ENCODE measurements around the gene KDM5B. TPM values are rescaled to one million over a fixed set of nuclear protein-coding genes. Genes with fewer than 3 reads are reported as not detected.

The KDM5B gene
- total and polyA plus RNA-seq, 12 donors: 11.7 to 75.1 (median 41.4) TPM

DNA sequence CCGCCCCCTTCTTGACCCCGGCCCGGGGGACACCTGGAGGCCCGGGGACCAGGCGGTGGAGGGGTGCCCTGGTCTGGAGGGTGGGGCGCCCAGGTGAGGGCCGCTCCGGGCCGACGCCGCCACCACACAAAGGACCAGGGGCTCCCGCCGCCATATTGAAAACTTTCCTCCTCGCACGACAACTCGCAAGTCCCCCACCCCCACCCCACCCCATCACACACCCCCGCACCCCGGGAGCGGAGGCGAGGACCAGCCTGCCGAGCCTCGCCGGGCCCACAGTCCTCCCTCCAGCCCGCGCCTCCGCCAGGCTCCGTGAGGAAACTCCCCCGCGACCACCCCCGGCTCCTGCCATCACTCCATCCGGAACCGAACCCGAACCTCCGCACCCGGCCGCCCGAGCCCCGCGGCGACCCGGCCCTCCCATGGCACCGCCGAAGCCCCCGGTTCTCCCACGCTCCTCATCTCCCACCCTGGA is 733 bp downstream of the KDM5B start:
- peak overlapping the region in 4 of 5 donors; percentile 66 to 89 (median 81) for H3K27ac ChIP-seq
- no peaks in the 10 kb centered on the region for H3K9me3 ChIP-seq (replicated peaks in 1 of 3)
- intact Hi-C loops (cut with DNase I): no loop called here
- WGBS, 4 donors: 0% methylated on average over 3 to 45 of the region's 45 CpGs; no CpG with 5 or more reads in 1 of the 4 donors
- TF ChIP-seq, protein P1, sequence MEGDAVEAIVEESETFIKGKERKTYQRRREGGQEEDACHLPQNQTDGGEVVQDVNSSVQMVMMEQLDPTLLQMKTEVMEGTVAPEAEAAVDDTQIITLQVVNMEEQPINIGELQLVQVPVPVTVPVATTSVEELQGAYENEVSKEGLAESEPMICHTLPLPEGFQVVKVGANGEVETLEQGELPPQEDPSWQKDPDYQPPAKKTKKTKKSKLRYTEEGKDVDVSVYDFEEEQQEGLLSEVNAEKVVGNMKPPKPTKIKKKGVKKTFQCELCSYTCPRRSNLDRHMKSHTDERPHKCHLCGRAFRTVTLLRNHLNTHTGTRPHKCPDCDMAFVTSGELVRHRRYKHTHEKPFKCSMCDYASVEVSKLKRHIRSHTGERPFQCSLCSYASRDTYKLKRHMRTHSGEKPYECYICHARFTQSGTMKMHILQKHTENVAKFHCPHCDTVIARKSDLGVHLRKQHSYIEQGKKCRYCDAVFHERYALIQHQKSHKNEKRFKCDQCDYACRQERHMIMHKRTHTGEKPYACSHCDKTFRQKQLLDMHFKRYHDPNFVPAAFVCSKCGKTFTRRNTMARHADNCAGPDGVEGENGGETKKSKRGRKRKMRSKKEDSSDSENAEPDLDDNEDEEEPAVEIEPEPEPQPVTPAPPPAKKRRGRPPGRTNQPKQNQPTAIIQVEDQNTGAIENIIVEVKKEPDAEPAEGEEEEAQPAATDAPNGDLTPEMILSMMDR (IDR thresholded peaks at IDR 0.05): no peak
- no peak for TF ChIP-seq POLR2A (IDR thresholded peaks at IDR 0.05)
- H3K4me3 ChIP-seq: peak overlapping the region; percentile 71 to 90 (median 80)
- peaks cover 26 to 43% of the 10 kb centered on the region in 2 donors for H3K4me1 ChIP-seq (replicated peaks in 1 of 2)
- DNase-seq: peak in 4 of 7 donors; percentile 23 to 47 (median 27)
- no peaks in the 10 kb centered on the region for H3K36me3 ChIP-seq (replicated peaks in 1 of 2)
- no peaks in the 10 kb centered on the region for H3K27me3 ChIP-seq

DNA sequence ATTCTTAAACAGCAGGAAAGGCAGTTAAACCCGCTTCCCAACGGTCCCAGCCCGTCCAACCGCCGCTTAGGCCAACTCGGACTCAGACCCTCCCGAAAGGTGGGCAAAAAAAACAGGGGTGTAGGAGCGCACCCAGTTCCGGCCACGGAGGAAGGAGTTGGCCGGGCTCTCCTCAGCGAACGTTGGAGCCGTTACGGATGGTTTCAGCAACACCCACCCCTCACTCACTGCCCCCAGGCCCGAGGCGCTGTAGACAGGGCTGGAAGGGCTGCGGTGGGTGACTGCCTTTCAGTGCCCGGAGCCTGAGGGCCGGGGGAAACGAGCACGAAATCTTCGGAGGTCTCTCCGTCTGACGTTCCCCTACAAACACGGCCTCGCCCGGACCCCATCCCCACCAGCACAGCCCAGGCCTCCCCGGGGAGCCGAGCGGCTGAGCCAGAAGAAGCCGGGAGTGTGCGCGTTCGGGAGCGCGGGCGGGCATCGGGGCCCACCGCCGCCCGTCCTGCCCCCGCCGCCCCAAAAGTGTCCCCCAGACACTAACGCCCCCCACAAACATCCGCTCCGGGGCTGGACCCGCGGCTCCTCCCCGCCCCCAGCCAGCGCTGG is 1.3 kb downstream of the KDM5B start:
- DNase-seq: peak in 3 of 7 donors; percentile 11 to 30 (median 26)
- H3K27ac ChIP-seq: peak overlapping the region; percentile 6 to 89 (median 78)
- intact Hi-C loops (cut with DNase I): no loop called here
- H3K4me1 ChIP-seq (replicated peaks in 1 of 2): peaks cover 26 to 43% of the 10 kb centered on the region in 2 donors
- WGBS, 4 donors: 0 to 1% (median 0%) methylated on average over 22 to 51 of the region's 51 CpGs
- TF ChIP-seq POLR2A (IDR thresholded peaks at IDR 0.05): peak in 1 of 2 donors; percentile 8
- TF ChIP-seq, protein P1 (IDR thresholded peaks at IDR 0.05): no peak
- no peaks in the 10 kb centered on the region for H3K9me3 ChIP-seq (replicated peaks in 1 of 3)
- H3K27me3 ChIP-seq: no peaks in the 10 kb centered on the region
- no peaks in the 10 kb centered on the region for H3K36me3 ChIP-seq (replicated peaks in 1 of 2)
- H3K4me3 ChIP-seq: peak overlapping the region; percentile 15 to 90 (median 67)

DNA sequence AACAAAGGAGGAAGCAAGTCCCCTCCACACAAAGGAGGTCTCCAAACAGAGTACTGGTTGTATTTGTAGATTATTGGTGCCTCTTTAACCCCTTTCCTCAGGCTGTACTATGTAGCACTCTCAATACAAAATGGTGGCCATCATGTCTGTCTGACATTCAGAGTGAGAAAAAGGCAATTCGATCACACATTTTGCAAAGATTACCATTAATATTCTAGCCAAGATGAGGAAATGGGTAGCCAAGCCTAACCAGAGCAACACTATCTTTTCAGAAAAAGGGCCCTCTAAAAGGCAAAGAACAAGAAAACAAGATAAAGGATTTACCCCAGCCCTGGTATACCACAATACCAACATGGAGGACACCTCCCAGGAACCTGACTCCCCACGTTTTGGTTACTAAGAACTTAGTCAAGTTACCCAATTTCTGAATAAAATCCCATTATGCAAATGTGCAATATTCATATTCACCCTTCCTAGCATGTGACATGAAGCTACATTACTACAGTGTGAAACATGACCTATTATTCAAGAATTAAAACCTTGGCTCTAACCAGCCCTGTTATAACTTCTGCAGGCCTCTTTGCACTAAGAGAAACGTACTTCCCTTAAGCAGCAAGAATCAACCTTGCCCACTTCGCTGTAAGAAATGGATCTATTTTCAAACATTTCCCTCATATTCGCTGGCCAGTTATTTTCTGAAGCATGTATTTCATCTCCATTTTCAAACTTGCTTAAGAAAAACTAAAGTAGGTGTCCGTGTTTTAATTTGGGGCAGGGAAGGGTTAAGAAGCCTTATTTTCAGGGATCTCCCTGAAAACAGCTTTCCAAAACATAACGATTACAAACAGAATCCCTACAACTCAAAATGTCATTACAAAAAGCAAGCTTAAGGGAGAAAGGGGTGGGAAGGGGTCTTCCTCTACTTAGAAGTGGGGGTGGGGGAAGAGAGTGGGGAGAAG is 2.1 kb downstream of the KDM5B start:
- WGBS, 4 donors: 25 to 33% (median 28%) methylated on average over 7 of the region's 7 CpGs
- peak overlapping the region; percentile 15 to 90 (median 67) for H3K4me3 ChIP-seq
- intact Hi-C loops (cut with DNase I): no loop called here
- no peak for DNase-seq
- TF ChIP-seq, protein P1 (IDR thresholded peaks at IDR 0.05): no peak
- no peak for TF ChIP-seq POLR2A (IDR thresholded peaks at IDR 0.05)
- no peaks in the 10 kb centered on the region for H3K36me3 ChIP-seq (replicated peaks in 1 of 2)
- peaks cover 21 to 43% of the 10 kb centered on the region in 2 donors for H3K4me1 ChIP-seq (replicated peaks in 1 of 2)
- H3K27me3 ChIP-seq: no peaks in the 10 kb centered on the region
- no peaks in the 10 kb centered on the region for H3K9me3 ChIP-seq (replicated peaks in 1 of 3)
- H3K27ac ChIP-seq: peak overlapping the region; percentile 6 to 89 (median 78)

DNA sequence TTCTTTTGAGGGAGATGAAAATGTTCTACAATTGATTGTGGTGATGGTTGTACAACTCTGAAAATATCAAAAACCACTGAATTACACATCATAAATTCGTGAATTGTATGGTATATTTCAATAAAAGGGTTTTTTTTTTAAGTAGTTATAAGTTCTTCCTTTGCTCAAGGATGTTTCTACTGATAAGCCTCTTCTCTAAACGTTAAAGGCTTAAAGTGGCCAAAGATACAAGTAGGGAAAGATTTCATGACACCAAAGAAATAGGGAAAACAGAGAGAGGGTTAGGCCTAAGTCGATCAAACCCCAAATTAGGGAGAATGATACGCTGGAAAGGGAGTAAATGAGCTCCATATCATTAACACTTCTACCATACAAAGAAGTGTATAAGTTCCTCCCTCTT is 4.1 kb downstream of the KDM5B start:
- no peak overlapping the region for H3K27ac ChIP-seq
- WGBS, 4 donors: 57 to 63% (median 58%) methylated on average over 4 of the region's 4 CpGs

More for the DNA sequence above, 4.1 kb downstream of the KDM5B start:
- intact Hi-C loops (cut with DNase I): no loop called here
- Histone ChIP-seq H3K27me3 (no peaks in the 10 kb centered on the region), H3K4me1 (replicated peaks in 1 of 2) (peaks cover 18 to 39% of the 10 kb centered on the region in 2 donors), H3K4me3 (no peak overlapping the region), H3K9me3 (replicated peaks in 1 of 3) (no peaks in the 10 kb centered on the region), H3K36me3 (replicated peaks in 1 of 2) (no peaks in the 10 kb centered on the region)
- TF ChIP-seq, protein P1 (IDR thresholded peaks at IDR 0.05): no peak
- TF ChIP-seq POLR2A (IDR thresholded peaks at IDR 0.05): no peak
- no peak for DNase-seq
